Smooth muscle cell (in vitro differentiated cells): ENCODE results near the gene ZNF148. TPM values are rescaled to one million over a fixed set of nuclear protein-coding genes. Genes with fewer than 3 reads are reported as not detected.

ENCODE experiments used
- DNase-seq: peaks from one replicate; lab custom pipeline; 2025; ENCODE audit not compliant: unreplicated experiment; lab: John Stamatoyannopoulos, UW
- H2AFZ ChIP-seq: fragments of 200-600 bp; sonication (generic); 2 replicates; pipeline ENCODE4 v1.6.0; 2016; ENCODE audit warnings: antibody characterized with exemption, low read depth, mild to moderate bottlenecking
- H3F3A ChIP-seq: fragments of 200-600 bp; sonication (generic); 2 replicates; pipeline ENCODE4 v1.6.0; 2017; ENCODE audit warnings: antibody characterized with exemption, low read depth
- H3K27ac ChIP-seq: fragments of 200-600 bp; sonication (generic); 2 replicates; pipeline ENCODE4 v1.5.1; 2016; ENCODE audit warnings: low read depth, mild to moderate bottlenecking
- H3K27me3 ChIP-seq: fragments of 200-600 bp; sonication (generic); 2 replicates; pipeline ENCODE4 v1.6.1; 2016; ENCODE audit warnings: low read depth, mild to moderate bottlenecking
- H3K36me3 ChIP-seq: fragments of 200-600 bp; sonication (generic); 2 replicates; pipeline ENCODE4 v1.5.1; 2016; ENCODE audit warnings: low read depth
- H3K4me1 ChIP-seq: fragments of 200-600 bp; sonication (generic); 2 replicates; pipeline ENCODE4 v1.5.1; 2016; ENCODE audit warnings: low read depth
- H3K4me2 ChIP-seq: fragments of 200-600 bp; sonication (generic); 2 replicates; pipeline ENCODE4 v1.6.0; 2016; ENCODE audit warnings: mild to moderate bottlenecking
- H3K4me3 ChIP-seq: fragments of 200-600 bp; sonication (generic); 2 replicates; pipeline ENCODE4 v1.5.1; 2016; ENCODE audit warnings: mild to moderate bottlenecking
- H3K79me2 ChIP-seq: fragments of 200-600 bp; sonication (generic); 2 replicates; pipeline ENCODE4 v1.6.0; 2016; ENCODE audit warnings: low read depth, mild to moderate bottlenecking
- H3K9ac ChIP-seq: fragments of 200-600 bp; sonication (generic); 2 replicates; pipeline ENCODE4 v1.6.0; 2016; ENCODE audit warnings: low read depth
- H3K9me3 ChIP-seq: fragments of 200-600 bp; sonication (generic); replicated peaks from 2 replicates; pipeline ENCODE4 v1.5.1; 2016; ENCODE audit warnings: low read depth
- H4K20me1 ChIP-seq: fragments of 200-600 bp; sonication (generic); 2 replicates; pipeline ENCODE4 v1.6.0; 2016; ENCODE audit warnings: low read depth
- WGBS: methylation state at CpG from one replicate; pipeline ENCODE4 v1.1.7; 2016; ENCODE audit warnings: low lambda C conversion rate; 5-methylcytosine and 5-hydroxymethylcytosine counted together
- polyA plus RNA-seq: library from polyadenylated mRNA; unstranded; fragments of >200 nt; fragmentation: Nextera tagmentation; extraction: Ambion mirVana; gene quantifications from 2 replicates; pipeline ENCODE4 v1.2.1, GENCODE V29; 2016
- small RNA-seq: library from RNA; depleted of rRNA; stranded (forward); fragments of <200 nt; gene quantifications from one replicate; pipeline ENCODE3, GENCODE V24; 2014
- total RNA-seq: library from RNA; depleted of rRNA; stranded (reverse); fragments of >200 nt; gene quantifications from 2 replicates; pipeline ENCODE4 v1.2.3, GENCODE V29; 2014
- TF ChIP-seq, protein P1 (sequence below): fragments of 200-600 bp; sonication (generic); IDR thresholded peaks from 2 replicates; pipeline ENCODE4 v1.5.1; 2017; ENCODE audit warnings: borderline replicate concordance, mild to moderate bottlenecking, antibody characterized with exemption; ENCODE audit not compliant: insufficient read depth, poor library complexity, severe bottlenecking

ZNF148 gene
- total and polyA plus RNA-seq, 2 experiments from 2014 or later: 23.6 to 27.7 TPM

DNA sequence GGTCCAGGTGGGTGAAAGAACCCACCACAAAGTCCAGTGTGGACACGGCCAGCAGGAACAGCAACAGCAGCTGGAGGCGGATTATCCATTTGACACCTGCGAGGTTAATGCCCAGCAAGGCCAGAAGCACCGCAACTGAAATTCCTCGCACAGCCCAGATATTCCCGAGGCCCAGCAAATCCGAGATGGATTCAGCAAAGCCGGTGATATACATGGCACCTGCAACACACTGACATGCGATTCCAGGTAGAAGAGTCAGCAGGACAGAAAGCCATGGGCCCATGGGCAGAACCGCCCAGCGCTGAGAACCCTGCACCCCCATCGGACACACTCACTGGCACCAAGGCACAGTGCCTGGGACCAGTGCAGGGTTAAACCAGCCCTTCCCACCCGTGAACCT is 197.4 kb downstream of the ZNF148 start:
- Histone ChIP-seq H3K36me3 (peaks cover 3% of the 10 kb centered on the region), H3K9me3 (peaks cover 4% of the 10 kb centered on the region), H3K27ac (no peak overlapping the region), H2AFZ (no peak overlapping the region), H3K79me2 (no peaks in the 10 kb centered on the region), H3K9ac (no peak overlapping the region), H3K27me3 (no peaks in the 10 kb centered on the region), H4K20me1 (no peaks in the 10 kb centered on the region), H3F3A (no peaks in the 10 kb centered on the region), H3K4me3 (no peak overlapping the region), H3K4me2 (no peak overlapping the region), H3K4me1 (no peaks in the 10 kb centered on the region)
- 95% methylated on average over 13 of the region's 13 CpGs for WGBS
- TF ChIP-seq, protein P1, sequence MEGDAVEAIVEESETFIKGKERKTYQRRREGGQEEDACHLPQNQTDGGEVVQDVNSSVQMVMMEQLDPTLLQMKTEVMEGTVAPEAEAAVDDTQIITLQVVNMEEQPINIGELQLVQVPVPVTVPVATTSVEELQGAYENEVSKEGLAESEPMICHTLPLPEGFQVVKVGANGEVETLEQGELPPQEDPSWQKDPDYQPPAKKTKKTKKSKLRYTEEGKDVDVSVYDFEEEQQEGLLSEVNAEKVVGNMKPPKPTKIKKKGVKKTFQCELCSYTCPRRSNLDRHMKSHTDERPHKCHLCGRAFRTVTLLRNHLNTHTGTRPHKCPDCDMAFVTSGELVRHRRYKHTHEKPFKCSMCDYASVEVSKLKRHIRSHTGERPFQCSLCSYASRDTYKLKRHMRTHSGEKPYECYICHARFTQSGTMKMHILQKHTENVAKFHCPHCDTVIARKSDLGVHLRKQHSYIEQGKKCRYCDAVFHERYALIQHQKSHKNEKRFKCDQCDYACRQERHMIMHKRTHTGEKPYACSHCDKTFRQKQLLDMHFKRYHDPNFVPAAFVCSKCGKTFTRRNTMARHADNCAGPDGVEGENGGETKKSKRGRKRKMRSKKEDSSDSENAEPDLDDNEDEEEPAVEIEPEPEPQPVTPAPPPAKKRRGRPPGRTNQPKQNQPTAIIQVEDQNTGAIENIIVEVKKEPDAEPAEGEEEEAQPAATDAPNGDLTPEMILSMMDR: no peak
- DNase-seq: no peak

Small RNA genes within 50 kb of the gene (small RNA-seq; reads per million reads assigned to genes)
- not detected for gene RNU6-232P

Other genes starting within 250 kb of the ZNF148 start
- 40.3 and 54.3 TPM in 2 replicates for gene SLC12A8, start 162.6 kb downstream of the ZNF148 start, total RNA-seq
- 28.5 and 31.7 TPM in 2 replicates for gene SLC12A8, start 162.6 kb downstream of the ZNF148 start, polyA plus RNA-seq
- gene SNX4, start 144.9 kb upstream of the ZNF148 start, total RNA-seq: 32.3 and 60.4 TPM in 2 replicates
- 20.3 and 24.6 TPM in 2 replicates for gene SNX4, start 144.9 kb upstream of the ZNF148 start, polyA plus RNA-seq
- 13.4 and 14.9 TPM in 2 replicates for gene OSBPL11, start 220.2 kb upstream of the ZNF148 start, total RNA-seq
- 7.4 and 7.7 TPM in 2 replicates for gene OSBPL11, start 220.2 kb upstream of the ZNF148 start, polyA plus RNA-seq